HepG2 (cell line): ENCODE measurements around the gene MST1. TPM values are rescaled to one million over a fixed set of nuclear protein-coding genes. Genes with fewer than 3 reads are reported as not detected.

Experiments used
- AKNA ChIP-seq: sonication (generic); formaldehyde crosslinking; IDR thresholded peaks from 2 replicates; pipeline ENCODE4 v1.4.0; 2020; ENCODE audit warnings: missing genetic modification reagents, borderline replicate concordance
- CCAR2 ChIP-seq: fragments of 200-400 bp; formaldehyde crosslinking; optimal IDR thresholded peaks from 2 replicates; pipeline ENCODE3; 2018; ENCODE audit warnings: low read depth, mild to moderate bottlenecking, low read length, moderate library complexity
- GTF2F1 ChIP-seq: fragments of 150-350 bp; IDR thresholded peaks from 2 replicates; pipeline ENCODE4 v1.6.1; 2014; ENCODE audit warnings: low read length
- KLF6 ChIP-seq: IDR thresholded peaks from 2 replicates; pipeline ENCODE4 v1.8.0; 2016; ENCODE audit warnings: missing biosample characterization, missing genetic modification reagents
- MTA1 ChIP-seq: sonication (generic); formaldehyde crosslinking; IDR thresholded peaks from 2 replicates; pipeline ENCODE4 v1.4.0; 2020; ENCODE audit warnings: missing genetic modification reagents, mild to moderate bottlenecking, borderline replicate concordance
- ZSCAN30 ChIP-seq: sonication (generic); formaldehyde crosslinking; IDR thresholded peaks from 2 replicates; pipeline ENCODE4 v1.5.0; 2020; ENCODE audit warnings: mild to moderate bottlenecking, missing genetic modification reagents
- polyA plus RNA-seq, 8 experiments: library from polyadenylated mRNA; depleted of rRNA in 3 of 8; stranded (reverse) in 7 of 8; unstranded in 1 of 8; fragments of >200 nt; fragmentation: Illumina TruSeq in 4 of 8; extraction: Trizol in 4 of 8; gene quantifications; 2 replicates each; pipeline versions ENCODE4 v1.2.1 to v1.2.3, GENCODE V29; 2011 to 2016; ENCODE audit warnings: low read depth in 4 of 8, missing spikeins in 1 of 8, mixed read lengths in 1 of 8; ENCODE audit not compliant: insufficient read depth in 1 of 8
- total RNA-seq, 5 experiments: library from RNA; depleted of rRNA; stranded (reverse); fragments of >200 nt; fragmentation: Illumina TruSeq; extraction: Trizol; gene quantifications; 2 replicates each; pipeline ENCODE4 v1.2.3, GENCODE V29; 2016; ENCODE audit warnings: low read depth in 1 of 5
- TF ChIP-seq, protein P1 (sequence below): IDR thresholded peaks from 2 replicates; pipeline ENCODE4 v1.6.1; 2012; ENCODE audit warnings: inconsistent platforms
- TF ChIP-seq, protein P2 (sequence below): sonication (generic); formaldehyde crosslinking; IDR thresholded peaks from 2 replicates; pipeline ENCODE4 v1.8.1; 2023; ENCODE audit warnings: mild to moderate bottlenecking, inconsistent platforms, moderate library complexity, missing genetic modification reagents, borderline replicate concordance

Gene MST1
- total and polyA plus RNA-seq, 2 of the 13 experiments (the other 11 are each of a cell fraction or from before 2014, with no cell fraction given), result 189 to 452 TPM

- no peak for TF ChIP-seq AKNA (CRISPR knock-in tag)
- TF ChIP-seq ZSCAN30 (CRISPR knock-in tag), result no peak
- TF ChIP-seq, protein P1, sequence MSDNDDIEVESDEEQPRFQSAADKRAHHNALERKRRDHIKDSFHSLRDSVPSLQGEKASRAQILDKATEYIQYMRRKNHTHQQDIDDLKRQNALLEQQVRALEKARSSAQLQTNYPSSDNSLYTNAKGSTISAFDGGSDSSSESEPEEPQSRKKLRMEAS, result no peak
- TF ChIP-seq, protein P2, sequence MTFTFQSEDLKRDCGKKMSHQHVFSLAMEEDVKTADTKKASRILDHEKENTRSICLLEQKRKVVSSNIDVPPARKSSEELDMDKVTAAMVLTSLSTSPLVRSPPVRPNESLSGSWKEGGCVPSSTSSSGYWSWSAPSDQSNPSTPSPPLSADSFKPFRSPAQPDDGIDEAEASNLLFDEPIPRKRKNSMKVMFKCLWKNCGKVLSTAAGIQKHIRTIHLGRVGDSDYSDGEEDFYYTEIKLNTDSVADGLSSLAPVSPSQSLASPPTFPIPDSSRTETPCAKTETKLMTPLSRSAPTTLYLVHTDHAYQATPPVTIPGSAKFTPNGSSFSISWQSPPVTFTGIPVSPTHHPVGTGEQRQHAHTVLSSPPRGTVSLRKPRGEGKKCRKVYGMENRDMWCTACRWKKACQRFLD (CRISPR knock-in tag), result no peak
- TF ChIP-seq MTA1 (CRISPR knock-in tag), result no peak
- TF ChIP-seq CCAR2, result no peak
- no peak for TF ChIP-seq KLF6 (CRISPR knock-in tag)
- TF ChIP-seq GTF2F1, result no peak
- TF ChIP-seq, all 625 proteins: peak for 0
Observed at GRCh38 chr3:49652903-49653415, 36.3 kb downstream of the MST1 start (continued).
